Epithelial cell of esophagus (primary cell): Measurements from ENCODE around the gene PAFAH1B1.

ENCODE experiments used
- DNase-seq: peaks from one replicate; pipeline ENCODE4 v3.0.0; 2010; ENCODE audit warnings: low read depth
- H3K4me3 ChIP-seq: 2 replicates; pipeline ENCODE4 v1.5.1; 2011; ENCODE audit warnings: mild to moderate bottlenecking, low read length, control low read depth
- CTCF ChIP-seq: IDR thresholded peaks from 2 replicates; pipeline ENCODE4 v1.5.1; 2011; ENCODE audit warnings: low read depth, mild to moderate bottlenecking, low read length, control low read depth, inconsistent platforms; ENCODE audit not compliant: insufficient read depth; ENCODE audit errors: missing control alignments

The PAFAH1B1 gene

GRCh38 chr17:2704890-2705248, 111.4 kb downstream of the PAFAH1B1 start:
- no peak for TF ChIP-seq CTCF
- DNase-seq, result no peak
- H3K4me3 ChIP-seq, result no peak overlapping the region

- H3K4me3 ChIP-seq, result no peak overlapping the region
- TF ChIP-seq CTCF, result no peak
- no peak for DNase-seq
These were observed 111.8 kb downstream of the PAFAH1B1 start for GRCh38 chr17:2705263-2705662.

- no peak for TF ChIP-seq CTCF
- no peak for DNase-seq
- no peak overlapping the region for H3K4me3 ChIP-seq
These were observed 112.7 kb downstream of the PAFAH1B1 start for GRCh38 chr17:2705888-2706795.

- no peak for DNase-seq
- H3K4me3 ChIP-seq, result no peak overlapping the region
- no peak for TF ChIP-seq CTCF
These were observed 113.6 kb downstream of the PAFAH1B1 start for GRCh38 chr17:2706911-2707510.

- H3K4me3 ChIP-seq, result peak overlapping the region; percentile 90
- TF ChIP-seq CTCF, result peak; percentile 42
- DNase-seq, result no peak
These were observed 114.5 kb downstream of the PAFAH1B1 start for GRCh38 chr17:2707721-2708584.

GRCh38 chr17:2708585-2709182, 115.2 kb downstream of the PAFAH1B1 start:
- peak overlapping the region; percentile 90 for H3K4me3 ChIP-seq
- DNase-seq, result no peak
- TF ChIP-seq CTCF, result no peak
